Body of pancreas (tissue), 4 donors: ENCODE measurements around the gene LPP. TPM values are rescaled to one million over a fixed set of nuclear protein-coding genes. Genes with fewer than 3 reads are reported as not detected.
"Not testable (repeated sequence)": the region's sequence is repeated elsewhere in the genome, so short reads cannot be mapped to it uniquely, and the experiment has no call there.

ENCODE experiments used
- ATAC-seq: fragments of 150-250 bp; one replicate; pipeline ENCODE4 v1.9.1; 2016
- DNase-seq, 4 donors: peaks; one replicate each; pipeline ENCODE4 v3.0.0-alpha.2; 2019
- H3K27ac ChIP-seq, 4 donors: fragments of 200-600 bp; sonication (generic); 1 replicate in 3 of 4; 2 replicates in 1 of 4; pipeline versions ENCODE4 v1.5.1 to v1.6.1; 2016 to 2019; ENCODE audit warnings: mild to moderate bottlenecking in 1 of 4, mixed read lengths in 1 of 4, moderate library complexity in 1 of 4
- H3K27me3 ChIP-seq, 2 donors: fragments of 200-600 bp; sonication (generic); one replicate each; pipeline ENCODE4 v1.6.0; 2016; ENCODE audit warnings: mild to moderate bottlenecking in 1 of 2
- H3K36me3 ChIP-seq, 2 donors: fragments of 200-600 bp; sonication (generic); replicated peaks in 1 of 2; 2 replicates each; pipeline ENCODE4 v1.5.1; 2016; ENCODE audit warnings: low read depth in 2 of 2; ENCODE audit not compliant: insufficient read depth in 1 of 2
- H3K4me1 ChIP-seq: fragments of 200-600 bp; sonication (generic); one replicate; pipeline ENCODE4 v1.6.0; 2016
- H3K4me3 ChIP-seq, 2 donors: fragments of 200-600 bp; sonication (generic); 1 replicate in 1 of 2; 2 replicates in 1 of 2; pipeline ENCODE4 v1.5.1; 2016 to 2019
- H3K9me3 ChIP-seq, 3 donors: fragments of 200-600 bp; sonication (generic); 1 replicate in 2 of 3; 2 replicates in 1 of 3; pipeline ENCODE4 v1.5.1; 2016
- CTCF ChIP-seq, 7 experiments: fragments of 450-650 bp in 4 of 7; fragments of 200-600 bp in 3 of 7; sonication (generic) in 3 of 7; IDR thresholded peaks; one replicate each; pipeline ENCODE4 v1.5.1; 2016 to 2019; ENCODE audit warnings: antibody characterized with exemption in 7 of 7
- POLR2A ChIP-seq, 3 donors: fragments of 450-650 bp; IDR thresholded peaks; one replicate each; pipeline ENCODE4 v1.6.1; 2016; ENCODE audit warnings: antibody characterized with exemption in 3 of 3, mild to moderate bottlenecking in 2 of 3
- WGBS, 2 donors: methylation state at CpG; one replicate each; pipeline ENCODE4 v1.1.5; 2017; 5-methylcytosine and 5-hydroxymethylcytosine counted together
- intact Hi-C: fragments of 100-400 bp; cut with DNase I; formaldehyde crosslinking; loops from one replicate; pipeline ENCODE4 v1.15.1; 2023
- total RNA-seq, 2 donors: library from RNA; depleted of rRNA; stranded (reverse); fragments of >200 nt; gene quantifications; one replicate each; pipeline ENCODE4 v1.1.0, GENCODE V29; 2016

The LPP gene
- total RNA-seq, 2 donors from 2014 or later = 60.6 to 65.1 TPM

GRCh38 chr3:188604651-188605050 lies 450.7 kb downstream of the LPP start:
- Histone ChIP-seq H3K4me3 (no peak overlapping the region), H3K9me3 (no peaks in the 10 kb centered on the region), H3K27ac (no peak overlapping the region), H3K36me3 (peaks cover 0 to 6% of the 10 kb centered on the region in 2 donors), H3K27me3 (no peaks in the 10 kb centered on the region), H3K4me1 (no peaks in the 10 kb centered on the region)
- no peak for DNase-seq
- ATAC-seq = no peak
- intact Hi-C loops = no loop called here
- WGBS, 2 donors = 85 to 97% methylated on average over 1 of the region's 1 CpG
- no peak for TF ChIP-seq POLR2A (IDR thresholded peaks at IDR 0.05)
- no peak for TF ChIP-seq CTCF (IDR thresholded peaks at IDR 0.05)

- intact Hi-C loops = no loop called here
- no peaks in the 10 kb centered on the region for H3K9me3 ChIP-seq
- ATAC-seq = no peak
- no peak overlapping the region for H3K4me3 ChIP-seq
- no peaks in the 10 kb centered on the region for H3K4me1 ChIP-seq
- TF ChIP-seq CTCF (IDR thresholded peaks at IDR 0.05) (no peak), POLR2A (IDR thresholded peaks at IDR 0.05) (no peak)
- H3K27me3 ChIP-seq = no peaks in the 10 kb centered on the region
- H3K27ac ChIP-seq = no peak overlapping the region
- no peak for DNase-seq
- peaks cover 0 to 6% of the 10 kb centered on the region in 2 donors for H3K36me3 ChIP-seq
Observed at GRCh38 chr3:188605231-188605630, 451.3 kb downstream of the LPP start.

GRCh38 chr3:188605905-188606304 lies 451.9 kb downstream of the LPP start:
- no peaks in the 10 kb centered on the region for H3K4me1 ChIP-seq
- no peak overlapping the region for H3K4me3 ChIP-seq
- H3K27me3 ChIP-seq = no peaks in the 10 kb centered on the region
- WGBS, 2 donors = 83 to 94% methylated on average over 5 of the region's 5 CpGs
- DNase-seq (no peak), ATAC-seq (no peak)
- TF ChIP-seq CTCF (IDR thresholded peaks at IDR 0.05) (no peak), POLR2A (IDR thresholded peaks at IDR 0.05) (no peak)
- no peaks in the 10 kb centered on the region for H3K9me3 ChIP-seq
- intact Hi-C loops = no loop called here
- no peak overlapping the region for H3K27ac ChIP-seq
- H3K36me3 ChIP-seq = peaks cover 0 to 6% of the 10 kb centered on the region in 2 donors

- H3K9me3 ChIP-seq = no peaks in the 10 kb centered on the region
- ATAC-seq = no peak
- no peak overlapping the region for H3K4me3 ChIP-seq
- H3K27me3 ChIP-seq = no peaks in the 10 kb centered on the region
- intact Hi-C loops = no loop called here
- H3K4me1 ChIP-seq = no peaks in the 10 kb centered on the region
- H3K27ac ChIP-seq = no peak overlapping the region
- peaks cover 0 to 6% of the 10 kb centered on the region in 2 donors for H3K36me3 ChIP-seq
- DNase-seq = no peak
- TF ChIP-seq POLR2A (IDR thresholded peaks at IDR 0.05) (no peak), CTCF (IDR thresholded peaks at IDR 0.05) (no peak)
Observed at GRCh38 chr3:188607805-188608315, 453.9 kb downstream of the LPP start.

- peaks cover 0 to 6% of the 10 kb centered on the region in 2 donors for H3K36me3 ChIP-seq
- no peak for ATAC-seq
- H3K9me3 ChIP-seq = no peaks in the 10 kb centered on the region
- intact Hi-C loops = no loop called here
- H3K4me1 ChIP-seq = no peaks in the 10 kb centered on the region
- TF ChIP-seq POLR2A (IDR thresholded peaks at IDR 0.05) (no peak), CTCF (IDR thresholded peaks at IDR 0.05) (no peak)
- no peak overlapping the region for H3K4me3 ChIP-seq
- H3K27me3 ChIP-seq = no peaks in the 10 kb centered on the region
- DNase-seq = no peak
- WGBS, 2 donors = 93% methylated on average over 3 of the region's 3 CpGs
- no peak overlapping the region for H3K27ac ChIP-seq
Observed at GRCh38 chr3:188608401-188608800, 454.4 kb downstream of the LPP start.

- H3K27ac ChIP-seq, ATAC-seq, H3K36me3 ChIP-seq, H3K27me3 ChIP-seq, H3K4me3 ChIP-seq, H3K9me3 ChIP-seq, DNase-seq, H3K4me1 ChIP-seq, intact Hi-C loops: not testable (repeated sequence)
- 95 to 96% methylated on average over 6 of the region's 6 CpGs for WGBS, 2 donors
Observed at GRCh38 chr3:188613721-188614120, 459.8 kb downstream of the LPP start.
